ENCODE results near the gene PPP6R3. TPM values are rescaled to one million over a fixed set of nuclear protein-coding genes. Genes with fewer than 3 reads are reported as not detected.

Gene PPP6R3
- polyA plus RNA-seq, 1 donor from 2014 or later = 111 TPM

DNA sequence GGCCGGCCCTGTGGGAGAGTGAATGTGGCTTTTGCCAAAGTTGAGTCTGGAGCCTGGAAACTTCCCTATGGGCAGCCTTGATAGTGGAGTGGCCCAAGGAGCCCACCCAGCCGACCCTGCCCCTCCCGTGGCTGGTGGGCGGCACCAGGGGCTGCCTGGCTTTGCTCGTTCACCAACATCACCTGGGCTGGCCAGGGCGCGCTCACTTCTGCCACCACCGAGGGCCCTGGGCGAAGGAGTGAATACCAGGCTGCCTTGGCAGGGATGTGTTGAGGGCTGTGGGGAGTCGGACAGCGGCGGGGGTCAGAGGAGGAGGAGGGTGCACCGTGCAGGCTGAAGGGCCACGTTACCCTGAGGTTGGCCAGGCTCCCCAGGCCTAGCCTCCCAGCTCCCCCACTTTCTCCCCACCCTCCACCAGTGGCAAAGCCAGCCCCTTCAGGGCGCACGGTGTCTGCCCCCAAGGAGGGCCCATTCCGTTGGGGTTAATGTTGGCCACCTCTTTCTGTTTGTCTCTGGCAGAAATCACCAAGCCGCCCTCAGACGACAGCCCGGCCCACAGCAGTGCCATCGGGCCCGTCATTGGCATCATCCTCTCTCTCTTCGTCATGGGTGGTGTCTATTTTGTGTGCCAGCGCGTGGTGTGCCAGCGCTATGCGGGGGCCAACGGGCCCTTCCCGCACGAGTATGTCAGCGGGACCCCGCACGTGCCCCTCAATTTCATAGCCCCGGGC, 22.5 kb upstream of the PPP6R3 start:
- Histone ChIP-seq H3F3A (ENCODE audit: insufficient read depth, low read length, poor library complexity, severe bottlenecking) (no peaks in the 10 kb centered on the region), H2AFZ (ENCODE audit: low read depth, low read length) (no peak overlapping the region), H3K27ac (ENCODE audit: low read length) (no peak overlapping the region), H3K27me3 (ENCODE audit: insufficient read depth, low read depth, low read length) (no peaks in the 10 kb centered on the region), H4K20me1 (ENCODE audit: insufficient read depth) (no peaks in the 10 kb centered on the region), H3K4me3 (ENCODE audit: low read length) (no peak overlapping the region), H3K79me2 (replicated peaks; ENCODE audit: insufficient read depth, low read length) (no peaks in the 10 kb centered on the region), H3K9me3 (ENCODE audit: low read length) (no peaks in the 10 kb centered on the region), H3K9me2 (ENCODE audit: insufficient read depth, low read length) (no peaks in the 10 kb centered on the region), H3K36me3 (ENCODE audit: insufficient read depth, low read length) (no peaks in the 10 kb centered on the region), H3K9ac (ENCODE audit: low read length) (no peak overlapping the region), H3K4me2 (ENCODE audit: low read length) (no peak overlapping the region)
- no peak for TF ChIP-seq SMC3 (conservative IDR thresholded peaks at IDR 0.05; ENCODE audit: poor library complexity)
- TF ChIP-seq MXI1 (conservative IDR thresholded peaks at IDR 0.05; ENCODE audit: poor library complexity, severe bottlenecking) = no peak
- no peak for TF ChIP-seq RAD21 (conservative IDR thresholded peaks at IDR 0.05)
- TF ChIP-seq EZH2 (IDR thresholded peaks at IDR 0.05; ENCODE audit: borderline replicate concordance, insufficient read depth, low read length, poor library complexity, severe bottlenecking) = no peak
- TF ChIP-seq, protein P1, sequence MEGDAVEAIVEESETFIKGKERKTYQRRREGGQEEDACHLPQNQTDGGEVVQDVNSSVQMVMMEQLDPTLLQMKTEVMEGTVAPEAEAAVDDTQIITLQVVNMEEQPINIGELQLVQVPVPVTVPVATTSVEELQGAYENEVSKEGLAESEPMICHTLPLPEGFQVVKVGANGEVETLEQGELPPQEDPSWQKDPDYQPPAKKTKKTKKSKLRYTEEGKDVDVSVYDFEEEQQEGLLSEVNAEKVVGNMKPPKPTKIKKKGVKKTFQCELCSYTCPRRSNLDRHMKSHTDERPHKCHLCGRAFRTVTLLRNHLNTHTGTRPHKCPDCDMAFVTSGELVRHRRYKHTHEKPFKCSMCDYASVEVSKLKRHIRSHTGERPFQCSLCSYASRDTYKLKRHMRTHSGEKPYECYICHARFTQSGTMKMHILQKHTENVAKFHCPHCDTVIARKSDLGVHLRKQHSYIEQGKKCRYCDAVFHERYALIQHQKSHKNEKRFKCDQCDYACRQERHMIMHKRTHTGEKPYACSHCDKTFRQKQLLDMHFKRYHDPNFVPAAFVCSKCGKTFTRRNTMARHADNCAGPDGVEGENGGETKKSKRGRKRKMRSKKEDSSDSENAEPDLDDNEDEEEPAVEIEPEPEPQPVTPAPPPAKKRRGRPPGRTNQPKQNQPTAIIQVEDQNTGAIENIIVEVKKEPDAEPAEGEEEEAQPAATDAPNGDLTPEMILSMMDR (IDR thresholded peaks at IDR 0.05; ENCODE audit: poor library complexity, severe bottlenecking) = no peak
- TF ChIP-seq, protein P2, sequence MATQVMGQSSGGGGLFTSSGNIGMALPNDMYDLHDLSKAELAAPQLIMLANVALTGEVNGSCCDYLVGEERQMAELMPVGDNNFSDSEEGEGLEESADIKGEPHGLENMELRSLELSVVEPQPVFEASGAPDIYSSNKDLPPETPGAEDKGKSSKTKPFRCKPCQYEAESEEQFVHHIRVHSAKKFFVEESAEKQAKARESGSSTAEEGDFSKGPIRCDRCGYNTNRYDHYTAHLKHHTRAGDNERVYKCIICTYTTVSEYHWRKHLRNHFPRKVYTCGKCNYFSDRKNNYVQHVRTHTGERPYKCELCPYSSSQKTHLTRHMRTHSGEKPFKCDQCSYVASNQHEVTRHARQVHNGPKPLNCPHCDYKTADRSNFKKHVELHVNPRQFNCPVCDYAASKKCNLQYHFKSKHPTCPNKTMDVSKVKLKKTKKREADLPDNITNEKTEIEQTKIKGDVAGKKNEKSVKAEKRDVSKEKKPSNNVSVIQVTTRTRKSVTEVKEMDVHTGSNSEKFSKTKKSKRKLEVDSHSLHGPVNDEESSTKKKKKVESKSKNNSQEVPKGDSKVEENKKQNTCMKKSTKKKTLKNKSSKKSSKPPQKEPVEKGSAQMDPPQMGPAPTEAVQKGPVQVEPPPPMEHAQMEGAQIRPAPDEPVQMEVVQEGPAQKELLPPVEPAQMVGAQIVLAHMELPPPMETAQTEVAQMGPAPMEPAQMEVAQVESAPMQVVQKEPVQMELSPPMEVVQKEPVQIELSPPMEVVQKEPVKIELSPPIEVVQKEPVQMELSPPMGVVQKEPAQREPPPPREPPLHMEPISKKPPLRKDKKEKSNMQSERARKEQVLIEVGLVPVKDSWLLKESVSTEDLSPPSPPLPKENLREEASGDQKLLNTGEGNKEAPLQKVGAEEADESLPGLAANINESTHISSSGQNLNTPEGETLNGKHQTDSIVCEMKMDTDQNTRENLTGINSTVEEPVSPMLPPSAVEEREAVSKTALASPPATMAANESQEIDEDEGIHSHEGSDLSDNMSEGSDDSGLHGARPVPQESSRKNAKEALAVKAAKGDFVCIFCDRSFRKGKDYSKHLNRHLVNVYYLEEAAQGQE (IDR thresholded peaks at IDR 0.05; ENCODE audit: borderline replicate concordance) = no peak
- TF ChIP-seq TAF1 (IDR thresholded peaks at IDR 0.05; ENCODE audit: low read depth) = no peak
- no peak for TF ChIP-seq POLR2AphosphoS5 (IDR thresholded peaks at IDR 0.05)
- TF ChIP-seq EP300 (conservative IDR thresholded peaks at IDR 0.05; ENCODE audit: poor library complexity, severe bottlenecking) = no peak

DNA sequence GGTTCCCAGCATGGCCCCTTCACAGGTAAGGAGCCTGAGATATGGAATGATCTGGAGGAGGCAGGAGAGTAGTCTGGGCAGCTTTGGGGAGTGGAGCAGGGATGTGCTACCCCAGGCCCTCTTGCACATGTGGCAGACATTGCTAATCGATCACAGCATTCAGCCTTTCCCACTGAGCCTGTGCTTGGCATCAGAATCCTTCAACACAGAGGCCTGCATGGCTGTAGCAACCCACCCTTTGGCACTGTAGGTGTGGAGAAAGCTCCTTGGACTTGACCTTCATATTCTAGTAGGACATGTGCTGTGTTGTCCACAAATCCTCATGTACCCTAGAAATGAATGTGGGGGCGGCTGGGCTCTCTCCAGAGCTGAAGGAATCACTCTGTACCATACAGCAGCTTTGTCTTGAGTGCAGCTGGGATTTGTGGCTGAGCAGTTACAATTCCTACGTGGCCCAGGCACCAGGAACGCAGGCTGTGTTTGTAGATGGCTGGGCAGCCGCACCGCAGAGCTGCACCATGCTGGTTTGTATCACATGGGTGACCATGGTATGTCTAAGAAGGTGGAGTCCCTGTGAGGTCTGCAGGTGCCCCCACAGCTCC, 21.8 kb upstream of the PPP6R3 start:
- Histone ChIP-seq H4K20me1 (ENCODE audit: insufficient read depth) (no peaks in the 10 kb centered on the region), H3K79me2 (replicated peaks; ENCODE audit: insufficient read depth, low read length) (no peaks in the 10 kb centered on the region), H3K4me2 (ENCODE audit: low read length) (no peak overlapping the region), H3K27ac (ENCODE audit: low read length) (no peak overlapping the region), H3K27me3 (ENCODE audit: insufficient read depth, low read depth, low read length) (no peaks in the 10 kb centered on the region), H2AFZ (ENCODE audit: low read depth, low read length) (no peak overlapping the region), H3K4me3 (ENCODE audit: low read length) (no peak overlapping the region), H3K9ac (ENCODE audit: low read length) (no peak overlapping the region), H3K9me2 (ENCODE audit: insufficient read depth, low read length) (no peaks in the 10 kb centered on the region), H3K9me3 (ENCODE audit: low read length) (no peaks in the 10 kb centered on the region), H3F3A (ENCODE audit: insufficient read depth, low read length, poor library complexity, severe bottlenecking) (no peaks in the 10 kb centered on the region), H3K36me3 (ENCODE audit: insufficient read depth, low read length) (no peaks in the 10 kb centered on the region)
- TF ChIP-seq RAD21 (conservative IDR thresholded peaks at IDR 0.05) = no peak
- no peak for TF ChIP-seq SMC3 (conservative IDR thresholded peaks at IDR 0.05; ENCODE audit: poor library complexity)
- TF ChIP-seq POLR2AphosphoS5 (IDR thresholded peaks at IDR 0.05) = no peak
- no peak for TF ChIP-seq MXI1 (conservative IDR thresholded peaks at IDR 0.05; ENCODE audit: poor library complexity, severe bottlenecking)
- TF ChIP-seq EP300 (conservative IDR thresholded peaks at IDR 0.05; ENCODE audit: poor library complexity, severe bottlenecking) = no peak
- TF ChIP-seq EZH2 (IDR thresholded peaks at IDR 0.05; ENCODE audit: borderline replicate concordance, insufficient read depth, low read length, poor library complexity, severe bottlenecking) = no peak
- no peak for TF ChIP-seq TAF1 (IDR thresholded peaks at IDR 0.05; ENCODE audit: low read depth)
- TF ChIP-seq, protein P1 (IDR thresholded peaks at IDR 0.05; ENCODE audit: poor library complexity, severe bottlenecking) = no peak
- TF ChIP-seq, protein P2 (IDR thresholded peaks at IDR 0.05; ENCODE audit: borderline replicate concordance) = no peak

All from neural cell (in vitro differentiated cells).